ENCODE data around the gene ZNF407. TPM values are rescaled to one million over a fixed set of nuclear protein-coding genes. Genes with fewer than 3 reads are reported as not detected.
"Not testable (repeated sequence)": the region's sequence is repeated elsewhere in the genome, so short reads cannot be mapped to it uniquely, and the experiment has no call there.

Gene ZNF407
- total RNA-seq, 1 experiment from 2014 or later = 7.6 TPM

DNA sequence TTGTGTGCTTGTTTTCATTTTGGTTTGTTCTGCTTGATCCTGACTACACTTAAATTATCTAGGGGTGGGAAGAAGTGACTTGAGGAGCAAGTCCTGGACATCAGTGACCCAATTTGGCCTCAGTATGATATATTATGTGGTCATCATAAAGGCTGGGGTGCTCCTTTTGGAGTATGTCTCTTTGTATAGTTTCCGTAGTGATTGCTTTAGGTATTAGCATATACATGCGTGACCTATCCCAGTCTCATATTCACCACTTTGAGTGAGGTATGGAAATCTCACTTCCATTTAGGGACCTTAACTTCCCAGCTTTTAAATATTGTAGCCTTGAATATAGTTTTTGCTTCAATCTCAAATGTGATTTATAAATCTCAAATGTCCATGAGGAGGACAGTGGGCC lies 370.3 kb downstream of the ZNF407 start (continued):
- TF ChIP-seq, protein P1, sequence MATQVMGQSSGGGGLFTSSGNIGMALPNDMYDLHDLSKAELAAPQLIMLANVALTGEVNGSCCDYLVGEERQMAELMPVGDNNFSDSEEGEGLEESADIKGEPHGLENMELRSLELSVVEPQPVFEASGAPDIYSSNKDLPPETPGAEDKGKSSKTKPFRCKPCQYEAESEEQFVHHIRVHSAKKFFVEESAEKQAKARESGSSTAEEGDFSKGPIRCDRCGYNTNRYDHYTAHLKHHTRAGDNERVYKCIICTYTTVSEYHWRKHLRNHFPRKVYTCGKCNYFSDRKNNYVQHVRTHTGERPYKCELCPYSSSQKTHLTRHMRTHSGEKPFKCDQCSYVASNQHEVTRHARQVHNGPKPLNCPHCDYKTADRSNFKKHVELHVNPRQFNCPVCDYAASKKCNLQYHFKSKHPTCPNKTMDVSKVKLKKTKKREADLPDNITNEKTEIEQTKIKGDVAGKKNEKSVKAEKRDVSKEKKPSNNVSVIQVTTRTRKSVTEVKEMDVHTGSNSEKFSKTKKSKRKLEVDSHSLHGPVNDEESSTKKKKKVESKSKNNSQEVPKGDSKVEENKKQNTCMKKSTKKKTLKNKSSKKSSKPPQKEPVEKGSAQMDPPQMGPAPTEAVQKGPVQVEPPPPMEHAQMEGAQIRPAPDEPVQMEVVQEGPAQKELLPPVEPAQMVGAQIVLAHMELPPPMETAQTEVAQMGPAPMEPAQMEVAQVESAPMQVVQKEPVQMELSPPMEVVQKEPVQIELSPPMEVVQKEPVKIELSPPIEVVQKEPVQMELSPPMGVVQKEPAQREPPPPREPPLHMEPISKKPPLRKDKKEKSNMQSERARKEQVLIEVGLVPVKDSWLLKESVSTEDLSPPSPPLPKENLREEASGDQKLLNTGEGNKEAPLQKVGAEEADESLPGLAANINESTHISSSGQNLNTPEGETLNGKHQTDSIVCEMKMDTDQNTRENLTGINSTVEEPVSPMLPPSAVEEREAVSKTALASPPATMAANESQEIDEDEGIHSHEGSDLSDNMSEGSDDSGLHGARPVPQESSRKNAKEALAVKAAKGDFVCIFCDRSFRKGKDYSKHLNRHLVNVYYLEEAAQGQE (IDR thresholded peaks at IDR 0.05; ENCODE audit: low read depth) = no peak
- TF ChIP-seq ELF1 (IDR thresholded peaks at IDR 0.05; ENCODE audit: borderline replicate concordance, low read depth) (no peak), POLR2A (IDR thresholded peaks at IDR 0.05; ENCODE audit: borderline replicate concordance, extremely low read depth, insufficient read depth, insufficient read length) (no peak)

DNA sequence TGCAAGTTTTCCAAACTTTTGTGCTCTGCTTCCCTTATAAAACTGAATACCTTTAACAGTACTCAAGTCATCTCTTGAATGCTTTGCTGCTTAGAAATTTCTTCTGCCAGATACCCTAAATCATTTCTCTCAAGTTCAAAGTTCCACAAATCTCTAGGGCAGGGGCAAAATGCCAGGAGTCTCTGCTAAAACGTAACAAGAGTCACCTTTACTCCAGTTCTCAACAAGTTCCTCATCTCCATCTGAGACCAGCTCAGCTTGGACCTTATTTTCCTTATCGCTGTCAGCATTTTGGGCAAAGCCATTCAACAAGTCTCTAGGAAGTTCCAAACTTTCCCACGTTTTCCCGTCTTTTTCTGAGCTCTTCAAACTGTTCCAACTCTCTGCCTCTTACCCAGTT lies 373.7 kb downstream of the ZNF407 start:
- H3K9me2 ChIP-seq (ENCODE audit: insufficient read depth); H3K27me3 ChIP-seq (ENCODE audit: insufficient read depth, low read length); H3K9ac ChIP-seq (ENCODE audit: low read length); H3K4me1 ChIP-seq (ENCODE audit: control insufficient read depth in 1 of 2, insufficient read depth in 2 of 2, low read length in 2 of 2); H2AFZ ChIP-seq (ENCODE audit: low read depth, low read length, poor library complexity, severe bottlenecking); DNase-seq (ENCODE audit: low read depth, low spot score); BruUV-seq (replicated peaks); CTCF ChIA-PET; RAD21 ChIA-PET (ENCODE audit: low non-redundant PET in 1 of 2, low total read pairs in 2 of 2, uncharacterized antibody in 2 of 2, unreplicated experiment in 2 of 2); H3K79me2 ChIP-seq (ENCODE audit: insufficient read depth, low read length); H3K4me3 ChIP-seq (replicated peaks in 1 of 2; ENCODE audit: low read depth in 1 of 2, low read length in 2 of 2); ATAC-seq; H3K27ac ChIP-seq (ENCODE audit: low read depth, low read length); H3K9me3 ChIP-seq (ENCODE audit: control insufficient read depth in 1 of 2, insufficient read depth in 1 of 2, low read depth in 1 of 2, low read length in 2 of 2); H4K20me1 ChIP-seq (ENCODE audit: insufficient read depth); POLR2A ChIA-PET; H3K4me2 ChIP-seq (ENCODE audit: low read length); H3K36me3 ChIP-seq (ENCODE audit: control insufficient read depth in 1 of 2, insufficient read depth in 2 of 2, low read length in 2 of 2); intact Hi-C loops (cut with micrococcal nuclease): not testable (repeated sequence)

DNA sequence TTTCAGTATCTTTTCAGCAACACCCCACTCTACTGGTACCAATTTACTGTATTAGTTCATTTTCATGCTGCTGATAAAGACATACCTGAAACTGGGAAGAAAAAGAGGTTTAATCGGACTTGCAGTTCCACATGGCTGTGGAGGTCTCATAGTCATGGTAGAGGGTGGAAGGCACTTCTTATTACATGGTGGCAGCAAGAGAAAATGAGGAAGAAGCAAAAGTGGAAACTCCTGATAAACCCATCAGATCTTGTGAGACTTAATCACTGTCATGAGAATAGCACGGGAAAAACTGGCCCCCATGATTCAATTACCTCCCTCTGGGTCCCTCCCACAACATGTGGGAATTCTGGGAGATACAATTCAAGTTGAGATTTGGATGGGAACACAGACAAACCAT lies 374.1 kb downstream of the ZNF407 start:
- H3K4me1 ChIP-seq (ENCODE audit: control insufficient read depth in 1 of 2, insufficient read depth in 2 of 2, low read length in 2 of 2); H3K27ac ChIP-seq (ENCODE audit: low read depth, low read length); intact Hi-C loops (cut with micrococcal nuclease); H3K9ac ChIP-seq (ENCODE audit: low read length); H3K36me3 ChIP-seq (ENCODE audit: control insufficient read depth in 1 of 2, insufficient read depth in 2 of 2, low read length in 2 of 2); H3K9me2 ChIP-seq (ENCODE audit: insufficient read depth); H3K27me3 ChIP-seq (ENCODE audit: insufficient read depth, low read length); POLR2A ChIA-PET; H3K79me2 ChIP-seq (ENCODE audit: insufficient read depth, low read length); H2AFZ ChIP-seq (ENCODE audit: low read depth, low read length, poor library complexity, severe bottlenecking); DNase-seq (ENCODE audit: low read depth, low spot score); BruUV-seq (replicated peaks); RAD21 ChIA-PET (ENCODE audit: low non-redundant PET in 1 of 2, low total read pairs in 2 of 2, uncharacterized antibody in 2 of 2, unreplicated experiment in 2 of 2); H3K4me2 ChIP-seq (ENCODE audit: low read length); ATAC-seq; H4K20me1 ChIP-seq (ENCODE audit: insufficient read depth); H3K4me3 ChIP-seq (replicated peaks in 1 of 2; ENCODE audit: low read depth in 1 of 2, low read length in 2 of 2); H3K9me3 ChIP-seq (ENCODE audit: control insufficient read depth in 1 of 2, insufficient read depth in 1 of 2, low read depth in 1 of 2, low read length in 2 of 2): not testable (repeated sequence)
- CTCF ChIA-PET = interaction anchor here (1.4 kb wide), 1 partner anchor 8 kb away, joined by 3 read pairs; no protein-coding TSS in a partner anchor
